Bronchial epithelial cell (primary cell): ENCODE results near the gene UVRAG. TPM values are rescaled to one million over a fixed set of nuclear protein-coding genes. Genes with fewer than 3 reads are reported as not detected.
A peak's percentile ranks its signal among the peaks of the same experiment; 100 is the strongest.

Source experiments
- DNase-seq: peaks from one replicate; pipeline ENCODE4 v3.0.0-alpha.2; 2010; ENCODE audit warnings: low read depth
- FAIRE-seq: peaks from 2 replicates; lab custom pipeline; 2011; peaks lifted over from hg19 to GRCh38; lab: Jason Lieb, UNC
- H3K27me3 ChIP-seq: 2 replicates; pipeline ENCODE4 v1.5.1; 2011; ENCODE audit warnings: low read length; ENCODE audit not compliant: control insufficient read depth, insufficient read depth
- H3K36me3 ChIP-seq: 2 replicates; pipeline ENCODE4 v1.5.1; 2011; ENCODE audit warnings: low read length; ENCODE audit not compliant: control insufficient read depth, insufficient read depth
- H3K4me3 ChIP-seq: 2 replicates; pipeline ENCODE4 v1.5.1; 2011; ENCODE audit warnings: mild to moderate bottlenecking, low read depth, low read length, control low read depth
- CTCF ChIP-seq: IDR thresholded peaks from 2 replicates; pipeline ENCODE4 v1.5.1; 2011; ENCODE audit warnings: mild to moderate bottlenecking, moderate library complexity, low read length, control low read depth, inconsistent platforms; ENCODE audit not compliant: insufficient read depth, severe bottlenecking
- total RNA-seq: library from RNA; depleted of rRNA; stranded (reverse); fragments of >200 nt; gene quantifications from 2 replicates; pipeline ENCODE4 v1.2.1, GENCODE V29; 2014

The UVRAG gene
- total RNA-seq, 1 donor from 2014 or later = 11.1 TPM

- no peak for FAIRE-seq
- no peak for DNase-seq
- no peak for TF ChIP-seq CTCF
Observed at GRCh38 chr11:76090174-76090573, 275.2 kb downstream of the UVRAG start.

DNA sequence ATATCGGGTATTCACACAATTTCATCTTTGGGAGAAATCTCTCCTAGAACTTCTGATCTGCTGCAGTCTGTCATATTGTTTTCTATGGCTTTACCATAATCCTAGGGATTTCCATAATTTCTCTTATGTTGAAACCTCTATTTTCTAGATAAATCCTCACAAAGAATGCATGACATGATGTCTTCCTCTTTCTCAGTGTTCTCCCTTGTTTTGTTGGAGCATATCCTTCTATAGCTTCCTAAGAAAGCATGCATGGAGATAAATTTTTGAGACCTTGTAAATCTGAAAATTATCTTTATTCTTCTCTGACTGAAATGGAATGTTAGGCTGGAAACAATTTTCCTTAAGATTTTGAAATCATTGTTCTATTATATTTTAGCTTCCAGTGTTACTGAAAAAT is 275.8 kb downstream of the UVRAG start:
- Histone ChIP-seq H3K36me3 (no peaks in the 10 kb centered on the region), H3K4me3 (no peak overlapping the region), H3K27me3 (no peaks in the 10 kb centered on the region)
- FAIRE-seq (no peak), DNase-seq (no peak)
- TF ChIP-seq CTCF = no peak

More at GRCh38 chr11:76090174-76090573, 275.2 kb downstream of the UVRAG start:
- Histone ChIP-seq H3K27me3 (no peaks in the 10 kb centered on the region), H3K4me3 (no peak overlapping the region), H3K36me3 (no peaks in the 10 kb centered on the region)

- Histone ChIP-seq H3K27me3 (no peaks in the 10 kb centered on the region), H3K36me3 (no peaks in the 10 kb centered on the region), H3K4me3 (no peak overlapping the region)
- FAIRE-seq = no peak
- no peak for DNase-seq
- no peak for TF ChIP-seq CTCF
Observed at GRCh38 chr11:76094740-76095139, 279.7 kb downstream of the UVRAG start.

- H3K27me3 ChIP-seq = no peaks in the 10 kb centered on the region
- H3K36me3 ChIP-seq = no peaks in the 10 kb centered on the region
- no peak overlapping the region for H3K4me3 ChIP-seq
- no peak for TF ChIP-seq CTCF
- FAIRE-seq (no peak), DNase-seq (no peak)
Observed at GRCh38 chr11:76095891-76096290, 280.9 kb downstream of the UVRAG start.

GRCh38 chr11:76096552-76096951 is 281.5 kb downstream of the UVRAG start:
- FAIRE-seq (no peak), DNase-seq (peak; percentile 21)
- H3K4me3 ChIP-seq = no peak overlapping the region
- H3K36me3 ChIP-seq = no peaks in the 10 kb centered on the region
- H3K27me3 ChIP-seq = no peaks in the 10 kb centered on the region
- no peak for TF ChIP-seq CTCF

DNA sequence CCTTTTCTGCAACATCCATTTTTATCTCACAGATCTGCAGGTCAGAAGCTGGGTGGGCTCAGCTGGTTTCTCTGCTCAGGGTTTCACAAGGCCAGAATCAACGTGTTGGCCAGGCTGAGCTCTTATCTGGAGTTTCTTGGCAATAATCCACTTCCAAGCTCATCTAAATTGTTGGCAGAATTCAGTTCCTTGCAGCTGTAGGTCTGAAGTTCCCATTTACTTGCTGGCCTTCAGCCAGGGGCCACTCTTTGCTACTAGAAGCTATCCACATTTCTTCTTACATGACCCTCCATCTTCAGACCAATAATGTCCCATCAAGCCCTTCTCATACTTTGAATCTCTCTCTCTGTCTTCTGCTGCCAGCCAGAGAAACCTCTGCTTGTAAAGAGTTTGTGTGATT is 287.8 kb downstream of the UVRAG start:
- no peak for TF ChIP-seq CTCF
- FAIRE-seq = no peak
- no peak for DNase-seq

More for the DNA sequence above, 287.8 kb downstream of the UVRAG start:
- no peaks in the 10 kb centered on the region for H3K27me3 ChIP-seq
- no peak overlapping the region for H3K4me3 ChIP-seq
- no peaks in the 10 kb centered on the region for H3K36me3 ChIP-seq
